SU-DHL-6 (cell line): ENCODE measurements around the gene KPTN.
"Not testable (repeated sequence)": the region's sequence is repeated elsewhere in the genome, so short reads cannot be mapped to it uniquely, and the experiment has no call there.

ENCODE experiments used
- H2AFZ ChIP-seq: fragments of 200-600 bp; sonication (generic); 2 replicates; pipeline ENCODE4 v1.6.1; 2014; ENCODE audit warnings: low read depth, mild to moderate bottlenecking, moderate library complexity, mixed read lengths, antibody characterized with exemption, low read length; ENCODE audit not compliant: severe bottlenecking
- H3F3A ChIP-seq: fragments of 200-600 bp; shearing (Covaris generic); 2 replicates; pipeline ENCODE4 v1.6.0; 2016; ENCODE audit warnings: antibody characterized with exemption, mild to moderate bottlenecking; ENCODE audit not compliant: insufficient read depth
- H3K27ac ChIP-seq: fragments of 200-600 bp; sonication (generic); 2 replicates; pipeline ENCODE4 v1.5.1; 2016; ENCODE audit warnings: low read depth, mild to moderate bottlenecking, low read length, moderate library complexity, mixed read lengths
- H3K27me3 ChIP-seq: fragments of 200-600 bp; sonication (generic), shearing (Covaris generic); 2 replicates; pipeline ENCODE4 v1.6.0; 2014; ENCODE audit warnings: mild to moderate bottlenecking, low read length
- H3K36me3 ChIP-seq: fragments of 200-600 bp; sonication (generic); 2 replicates; pipeline ENCODE4 v1.6.1; 2014; ENCODE audit warnings: mild to moderate bottlenecking, low read length, mixed read lengths
- H3K4me2 ChIP-seq: fragments of 300-600, 200-600 bp; shearing (Covaris generic), sonication (generic); 2 replicates; pipeline ENCODE4 v1.6.0; 2014; ENCODE audit warnings: low read length, low read depth, mild to moderate bottlenecking; ENCODE audit not compliant: poor library complexity, severe bottlenecking
- H3K4me3 ChIP-seq: fragments of 200-600 bp; sonication (generic); 2 replicates; pipeline ENCODE4 v1.5.1; 2014; ENCODE audit warnings: antibody characterized with exemption, low read length, mild to moderate bottlenecking, mixed read lengths; ENCODE audit not compliant: insufficient read depth, poor library complexity, severe bottlenecking
- H3K79me2 ChIP-seq: fragments of 200-600 bp; sonication (generic); 2 replicates; pipeline ENCODE4 v1.6.1; 2014; ENCODE audit warnings: mild to moderate bottlenecking, low read length, moderate library complexity; ENCODE audit not compliant: insufficient read depth
- H3K9ac ChIP-seq: fragments of 200-600 bp; sonication (generic); 2 replicates; pipeline ENCODE4 v1.7.0; 2014; ENCODE audit warnings: mild to moderate bottlenecking, low read length
- H3K9me2 ChIP-seq: fragments of 200-600 bp; sonication (generic); replicated peaks from 2 replicates; pipeline ENCODE4 v1.6.1; 2014; ENCODE audit warnings: low read length; ENCODE audit not compliant: insufficient read depth
- H3K9me3 ChIP-seq: fragments of 200-600 bp; sonication (generic); 2 replicates; pipeline ENCODE4 v1.6.1; 2014; ENCODE audit warnings: low read length, mixed read lengths; ENCODE audit not compliant: insufficient read depth
- H4K20me1 ChIP-seq: fragments of 200-600 bp; sonication (generic); 2 replicates; pipeline ENCODE4 v1.6.1; 2014; ENCODE audit warnings: low read depth, mild to moderate bottlenecking, antibody characterized with exemption, low read length, moderate library complexity, mixed read lengths
- EZH2phosphoT487 ChIP-seq: fragments of 200-600 bp; sonication (generic), shearing (Covaris generic); conservative IDR thresholded peaks from 2 replicates; pipeline ENCODE4 v1.6.1; 2018; ENCODE audit warnings: mild to moderate bottlenecking, antibody characterized with exemption, low read length, moderate library complexity, mixed read lengths
- TF ChIP-seq, protein P1 (sequence below): fragments of 200-600 bp; sonication (generic); IDR thresholded peaks from one replicate; pipeline ENCODE4 v1.5.1; 2017; ENCODE audit warnings: antibody characterized with exemption, mild to moderate bottlenecking, low read length, moderate library complexity; ENCODE audit not compliant: insufficient read depth, poor library complexity, severe bottlenecking

Gene KPTN

DNA sequence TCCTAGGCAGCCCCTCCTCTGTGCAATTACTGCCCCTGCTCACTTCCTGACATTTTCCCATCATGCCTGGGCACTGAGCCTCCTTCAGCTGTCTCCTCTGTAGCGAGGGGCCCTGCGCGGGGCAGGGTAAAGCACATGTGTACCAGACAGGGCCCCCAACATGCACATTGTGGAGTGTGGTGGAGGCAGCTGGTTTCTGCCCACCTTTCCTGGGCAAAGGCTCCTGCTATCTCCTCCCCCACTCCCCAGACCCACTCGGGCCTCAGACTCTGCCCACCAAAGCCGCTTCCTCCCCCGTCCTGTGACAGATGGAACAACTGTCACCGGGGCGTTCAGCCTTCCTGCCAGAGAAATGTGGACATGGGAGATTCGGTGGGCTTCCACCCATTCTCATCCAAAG, 2.9 kb upstream of the KPTN start:
- Histone ChIP-seq H3F3A (peaks cover 7% of the 10 kb centered on the region; the same call in 1 of the 2 replicates), H3K36me3 (no peaks in the 10 kb centered on the region), H3K27ac (no peak overlapping the region), H3K4me3 (no peak overlapping the region), H3K27me3 (no peaks in the 10 kb centered on the region), H4K20me1 (no peaks in the 10 kb centered on the region), H3K79me2 (no peaks in the 10 kb centered on the region), H3K4me2 (no peak overlapping the region), H3K9ac (no peak overlapping the region), H3K9me3 (no peaks in the 10 kb centered on the region), H3K9me2 (no peaks in the 10 kb centered on the region), H2AFZ (no peak overlapping the region)
- TF ChIP-seq EZH2phosphoT487: no peak
- TF ChIP-seq, protein P1, sequence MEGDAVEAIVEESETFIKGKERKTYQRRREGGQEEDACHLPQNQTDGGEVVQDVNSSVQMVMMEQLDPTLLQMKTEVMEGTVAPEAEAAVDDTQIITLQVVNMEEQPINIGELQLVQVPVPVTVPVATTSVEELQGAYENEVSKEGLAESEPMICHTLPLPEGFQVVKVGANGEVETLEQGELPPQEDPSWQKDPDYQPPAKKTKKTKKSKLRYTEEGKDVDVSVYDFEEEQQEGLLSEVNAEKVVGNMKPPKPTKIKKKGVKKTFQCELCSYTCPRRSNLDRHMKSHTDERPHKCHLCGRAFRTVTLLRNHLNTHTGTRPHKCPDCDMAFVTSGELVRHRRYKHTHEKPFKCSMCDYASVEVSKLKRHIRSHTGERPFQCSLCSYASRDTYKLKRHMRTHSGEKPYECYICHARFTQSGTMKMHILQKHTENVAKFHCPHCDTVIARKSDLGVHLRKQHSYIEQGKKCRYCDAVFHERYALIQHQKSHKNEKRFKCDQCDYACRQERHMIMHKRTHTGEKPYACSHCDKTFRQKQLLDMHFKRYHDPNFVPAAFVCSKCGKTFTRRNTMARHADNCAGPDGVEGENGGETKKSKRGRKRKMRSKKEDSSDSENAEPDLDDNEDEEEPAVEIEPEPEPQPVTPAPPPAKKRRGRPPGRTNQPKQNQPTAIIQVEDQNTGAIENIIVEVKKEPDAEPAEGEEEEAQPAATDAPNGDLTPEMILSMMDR: no peak

DNA sequence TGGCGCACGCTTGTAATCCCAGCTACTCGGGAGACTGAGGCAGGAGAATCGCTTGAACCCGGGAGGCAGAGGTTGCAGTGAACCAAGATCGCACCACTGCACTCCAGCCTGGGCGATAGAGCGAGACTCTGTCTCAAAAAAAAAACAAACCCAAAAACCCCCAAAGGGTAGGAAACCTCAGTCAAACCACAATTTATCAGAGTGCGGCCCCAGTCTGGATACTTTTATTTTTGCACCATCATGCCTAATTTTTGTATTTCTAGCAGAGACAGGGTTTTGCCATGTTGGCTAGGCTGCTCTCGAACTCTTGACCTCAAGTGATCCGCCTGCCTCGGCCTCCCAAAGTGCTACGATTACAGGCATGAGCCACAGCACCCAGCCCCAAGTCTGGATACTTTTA, 2.2 kb upstream of the KPTN start:
- not testable (repeated sequence) for H3K4me2 ChIP-seq, H3K79me2 ChIP-seq, H3K27ac ChIP-seq, H3K36me3 ChIP-seq, H4K20me1 ChIP-seq, H3F3A ChIP-seq, H3K9ac ChIP-seq, H3K4me3 ChIP-seq, H3K9me3 ChIP-seq, H2AFZ ChIP-seq, H3K9me2 ChIP-seq, H3K27me3 ChIP-seq

DNA sequence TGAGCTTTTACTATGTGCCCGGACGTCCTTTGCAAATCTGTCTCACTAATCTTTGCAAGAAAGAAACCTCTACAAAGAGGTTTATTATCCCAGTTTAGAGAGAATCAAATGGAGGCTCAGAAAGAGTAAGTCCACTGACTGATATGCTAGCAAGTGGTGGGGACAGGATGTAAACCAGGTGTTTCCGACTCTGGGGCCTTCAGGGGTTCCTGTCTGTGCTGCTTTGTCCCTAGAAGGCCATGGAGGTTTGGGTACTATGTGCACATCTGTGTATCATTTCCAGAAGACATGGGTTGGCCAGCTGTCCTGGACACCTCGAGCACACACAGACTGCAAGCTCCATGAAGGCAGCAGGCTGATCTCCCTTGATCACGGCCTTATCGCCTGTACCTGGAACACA, 1.2 kb upstream of the KPTN start:
- peak overlapping the region; percentile 70 for H3K27ac ChIP-seq
- H3K9me3 ChIP-seq: no peaks in the 10 kb centered on the region
- peaks cover 11% of the 10 kb centered on the region; the same call in 1 of the 2 replicates for H3F3A ChIP-seq
- no peaks in the 10 kb centered on the region for H3K27me3 ChIP-seq
- no peaks in the 10 kb centered on the region for H4K20me1 ChIP-seq
- peak overlapping the region; percentile 94 for H3K4me2 ChIP-seq
- no peaks in the 10 kb centered on the region for H3K36me3 ChIP-seq
- no peaks in the 10 kb centered on the region for H3K9me2 ChIP-seq
- peak overlapping the region; percentile 89 for H3K9ac ChIP-seq
- no peak for TF ChIP-seq EZH2phosphoT487
- TF ChIP-seq, protein P1: no peak
- peak overlapping the region; percentile 98 for H2AFZ ChIP-seq
- H3K4me3 ChIP-seq: peak overlapping the region; percentile 92
- no peaks in the 10 kb centered on the region for H3K79me2 ChIP-seq

DNA sequence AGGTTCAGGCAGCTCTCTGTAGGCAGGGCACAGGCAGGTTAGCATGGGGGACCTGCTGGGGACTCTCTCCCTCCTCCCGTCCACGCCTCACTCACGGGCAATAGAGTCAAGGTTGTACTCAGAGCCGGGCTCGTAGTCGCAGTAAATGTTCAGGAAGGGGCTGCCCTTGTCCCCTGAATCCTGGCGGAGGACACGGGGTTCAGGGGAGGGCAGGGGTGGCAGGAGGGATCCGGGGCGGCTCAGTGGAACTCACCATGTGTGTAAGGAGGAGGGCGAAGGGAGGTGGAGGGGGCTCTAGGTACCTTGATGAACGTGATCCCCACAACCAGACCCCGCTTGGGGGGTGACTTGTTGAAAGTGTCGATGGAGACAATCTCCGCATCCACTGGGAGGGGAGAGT, 819 bp downstream of the KPTN start:
- TF ChIP-seq, protein P1: no peak
- TF ChIP-seq EZH2phosphoT487: no peak
- no peaks in the 10 kb centered on the region for H3K9me2 ChIP-seq
- peak overlapping the region; percentile 94 for H3K4me2 ChIP-seq
- H3K27ac ChIP-seq: no peak overlapping the region
- no peaks in the 10 kb centered on the region for H3K9me3 ChIP-seq
- no peak overlapping the region for H2AFZ ChIP-seq
- H3K79me2 ChIP-seq: no peaks in the 10 kb centered on the region
- H3K9ac ChIP-seq: peak overlapping the region; percentile 89; the same call in 1 of the 2 replicates
- H4K20me1 ChIP-seq: no peaks in the 10 kb centered on the region
- H3K27me3 ChIP-seq: no peaks in the 10 kb centered on the region
- H3F3A ChIP-seq: peaks cover 11% of the 10 kb centered on the region; the same call in 1 of the 2 replicates
- H3K4me3 ChIP-seq: peak overlapping the region; percentile 92
- no peaks in the 10 kb centered on the region for H3K36me3 ChIP-seq
